H1 (cell line): Measurements from ENCODE around the gene CACNA1B. TPM values are rescaled to one million over a fixed set of nuclear protein-coding genes. Genes with fewer than 3 reads are reported as not detected.

ENCODE experiments used
- CTCF ChIA-PET: fragments of 300-600 bp; sonication (Branson Sonifier 250); formaldehyde crosslinking; loops from one replicate; lab custom pipeline; 2021; ENCODE audit not compliant: partially characterized antibody; lab: Charles Lee
- POLR2A ChIA-PET: fragments of 300-600 bp; sonication (Branson Sonifier 250); formaldehyde crosslinking; loops from one replicate; lab custom pipeline; 2021; ENCODE audit warnings: inconsistent platforms; ENCODE audit not compliant: partially characterized antibody; lab: Charles Lee
- DNase-seq, 2 experiments: peaks; one replicate each; pipeline versions ENCODE4 v3.0.0 to v3.0.0-alpha.2; 2010 to 2022; ENCODE audit warnings: low spot score in 2 of 2, low read depth in 1 of 2, mixed read lengths in 1 of 2
- FAIRE-seq: peaks from 2 replicates; lab custom pipeline; 2011; peaks lifted over from hg19 to GRCh38; lab: Jason Lieb, UNC
- H2AFZ ChIP-seq: 2 replicates; pipeline ENCODE4 v1.8.1; 2012; ENCODE audit warnings: low read length, inconsistent platforms
- H2AK5ac ChIP-seq: 2 replicates; pipeline ENCODE4 v1.6.1; 2013; ENCODE audit warnings: low read depth, low read length
- H2BK120ac ChIP-seq: replicated peaks from 2 replicates; pipeline ENCODE3; 2013; ENCODE audit warnings: low read depth, low read length, inconsistent platforms
- H2BK12ac ChIP-seq: 2 replicates; pipeline ENCODE4 v1.6.1; 2013; ENCODE audit warnings: low read depth, low read length
- H2BK15ac ChIP-seq: 2 replicates; pipeline ENCODE4 v1.6.1; 2013; ENCODE audit warnings: low read length
- H2BK20ac ChIP-seq: 2 replicates; pipeline ENCODE4 v1.6.1; 2013; ENCODE audit warnings: low read length
- H2BK5ac ChIP-seq: 2 replicates; pipeline ENCODE4 v1.6.1; 2013; ENCODE audit warnings: low read depth, low read length
- H3K14ac ChIP-seq: 2 replicates; pipeline ENCODE4 v1.6.1; 2013; ENCODE audit warnings: inconsistent platforms; ENCODE audit not compliant: insufficient read length
- H3K18ac ChIP-seq: 2 replicates; pipeline ENCODE4 v1.6.1; 2013; ENCODE audit warnings: low read length; ENCODE audit errors: extremely low read depth
- H3K23ac ChIP-seq: 2 replicates; pipeline ENCODE4 v1.6.1; 2013; ENCODE audit warnings: inconsistent platforms; ENCODE audit not compliant: insufficient read length
- H3K23me2 ChIP-seq: 2 replicates; pipeline ENCODE4 v1.6.1; 2013; ENCODE audit warnings: low read depth, low read length
- H3K27ac ChIP-seq: 2 replicates; pipeline ENCODE4 v1.6.1; 2011; ENCODE audit warnings: low read depth, low read length, inconsistent platforms
- H3K27me3 ChIP-seq, 4 experiments: replicated peaks in 1 of 4; 1 replicate in 1 of 4; 2 replicates in 3 of 4; pipeline versions ENCODE4 v1.6.1 to v1.8.1; 2011 to 2013; ENCODE audit warnings: low read length in 3 of 4, mild to moderate bottlenecking in 3 of 4, inconsistent platforms in 2 of 4, mixed read lengths in 2 of 4, moderate library complexity in 1 of 4; ENCODE audit not compliant: control insufficient read depth in 3 of 4, insufficient read depth in 3 of 4; ENCODE audit errors: extremely low read depth in 1 of 4
- H3K36me3 ChIP-seq, 4 experiments: 2 replicates each; pipeline versions ENCODE4 v1.6.1 to v1.8.1; 2011 to 2013; ENCODE audit warnings: mild to moderate bottlenecking in 4 of 4, low read length in 3 of 4, moderate library complexity in 2 of 4, control low read depth in 1 of 4, inconsistent platforms in 1 of 4; ENCODE audit not compliant: insufficient read depth in 4 of 4, control insufficient read depth in 2 of 4
- H3K4ac ChIP-seq: replicated peaks from 2 replicates; pipeline ENCODE3; 2013; ENCODE audit warnings: low read length, low read depth, mixed read lengths, inconsistent platforms; ENCODE audit not compliant: insufficient read length
- H3K4me1 ChIP-seq, 4 experiments: replicated peaks in 1 of 4; 1 replicate in 1 of 4; 2 replicates in 3 of 4; pipeline versions ENCODE4 v1.6.1 to v1.8.1; 2011 to 2013; ENCODE audit warnings: low read length in 3 of 4, inconsistent platforms in 2 of 4, mixed read lengths in 1 of 4; ENCODE audit not compliant: insufficient read depth in 4 of 4, control insufficient read depth in 3 of 4
- H3K4me2 ChIP-seq, 2 experiments: 2 replicates each; pipeline versions ENCODE4 v1.6.1 to v1.8.1; 2011 to 2013; ENCODE audit warnings: low read depth in 2 of 2, low read length in 2 of 2, control low read depth in 1 of 2, inconsistent platforms in 1 of 2, mild to moderate bottlenecking in 1 of 2; ENCODE audit not compliant: insufficient read depth in 1 of 2
- H3K4me3 ChIP-seq, 4 experiments: fragments of 200-600, 300-600 bp in 1 of 4; sonication (generic), shearing (Covaris generic), sonication (Bioruptor Twin) in 1 of 4; 2 replicates each; pipeline versions ENCODE4 v1.5.1 to v1.8.1; 2011 to 2016; ENCODE audit warnings: low read length in 4 of 4, low read depth in 3 of 4, control low read depth in 2 of 4, inconsistent platforms in 2 of 4, mild to moderate bottlenecking in 2 of 4, mixed read lengths in 1 of 4, moderate library complexity in 1 of 4; ENCODE audit not compliant: insufficient read depth in 2 of 4; ENCODE audit errors: extremely low read depth in 1 of 4
- H3K56ac ChIP-seq: replicated peaks from 2 replicates; pipeline ENCODE3; 2013; ENCODE audit warnings: low read depth, mild to moderate bottlenecking, mixed read lengths, low read length, inconsistent platforms; ENCODE audit not compliant: insufficient read length
- H3K79me1 ChIP-seq: 2 replicates; pipeline ENCODE4 v1.6.1; 2013; ENCODE audit warnings: low read depth, low read length, control low read depth
- H3K79me2 ChIP-seq, 2 experiments: 2 replicates each; pipeline versions ENCODE4 v1.6.1 to v1.8.1; 2012 to 2013; ENCODE audit warnings: low read length in 2 of 2, mild to moderate bottlenecking in 2 of 2, inconsistent platforms in 1 of 2; ENCODE audit not compliant: insufficient read depth in 2 of 2, control insufficient read depth in 1 of 2
- H3K9ac ChIP-seq, 4 experiments: replicated peaks in 1 of 4; 1 replicate in 1 of 4; 2 replicates in 3 of 4; pipeline versions ENCODE4 v1.6.1 to v1.8.1; 2011 to 2013; ENCODE audit warnings: low read depth in 3 of 4, low read length in 3 of 4, control low read depth in 2 of 4, mild to moderate bottlenecking in 2 of 4, moderate library complexity in 2 of 4, inconsistent platforms in 1 of 4; ENCODE audit errors: extremely low read depth in 1 of 4
- H3K9me3 ChIP-seq, 2 experiments: 2 replicates each; pipeline versions ENCODE4 v1.6.1 to v1.8.1; 2012 to 2013; ENCODE audit warnings: mild to moderate bottlenecking in 2 of 2, moderate library complexity in 2 of 2, control low read depth in 1 of 2, inconsistent platforms in 1 of 2, low read depth in 1 of 2, low read length in 1 of 2, mixed read lengths in 1 of 2; ENCODE audit not compliant: insufficient read depth in 2 of 2
- H4K20me1 ChIP-seq, 2 experiments: replicated peaks in 1 of 2; 2 replicates each; pipeline versions ENCODE3 to v1.8.1; 2011 to 2013; ENCODE audit warnings: inconsistent platforms in 2 of 2, low read length in 2 of 2, mild to moderate bottlenecking in 1 of 2; ENCODE audit not compliant: insufficient read depth in 2 of 2, control insufficient read depth in 1 of 2
- H4K5ac ChIP-seq: 2 replicates; pipeline ENCODE4 v1.6.1; 2013; ENCODE audit warnings: low read length, low read depth, mixed read lengths, inconsistent platforms; ENCODE audit not compliant: insufficient read length
- H4K8ac ChIP-seq: 2 replicates; pipeline ENCODE4 v1.8.0; 2013; ENCODE audit warnings: mild to moderate bottlenecking, moderate library complexity, low read length, inconsistent platforms; ENCODE audit not compliant: insufficient read depth; ENCODE audit errors: extremely low read depth
- H4K91ac ChIP-seq: replicated peaks from 2 replicates; pipeline ENCODE3; 2013; ENCODE audit warnings: low read length, mixed read lengths, inconsistent platforms; ENCODE audit not compliant: insufficient read length
- CBX8 ChIP-seq: fragments of 300-800, 300-1000 bp; sonication (generic); IDR thresholded peaks from 2 replicates; pipeline ENCODE4 v1.7.1; 2016; ENCODE audit warnings: low read depth, low read length, borderline replicate concordance
- CHD1 ChIP-seq: IDR thresholded peaks from 2 replicates; pipeline ENCODE4 v1.6.1; 2012; ENCODE audit warnings: low read depth, low read length, improper control_type of control experiment
- SAP30 ChIP-seq: fragments of 300-600 bp; sonication (generic); IDR thresholded peaks from 2 replicates; pipeline ENCODE4 v1.7.1; 2012; ENCODE audit warnings: low read length, moderate library complexity, mild to moderate bottlenecking, inconsistent platforms; ENCODE audit not compliant: insufficient read depth, insufficient replicate concordance
- TBP ChIP-seq: IDR thresholded peaks from 2 replicates; pipeline ENCODE4 v1.6.1; 2011; ENCODE audit warnings: low read depth, low read length, improper control_type of control experiment
- USF2 ChIP-seq: IDR thresholded peaks from 2 replicates; pipeline ENCODE4 v1.6.1; 2011; ENCODE audit warnings: low read length, improper control_type of control experiment
- WGBS, 2 experiments: shearing (Covaris generic) in 1 of 2; methylation state at CpG; one replicate each; pipeline versions ENCODE4 v1.1.6 to v1.1.7; 2013 to 2015; ENCODE audit warnings: low lambda C conversion rate in 2 of 2, mixed read lengths in 2 of 2, inconsistent platforms in 1 of 2, low coverage in 1 of 2, missing lambda C conversion rate in 1 of 2; ENCODE audit not compliant: insufficient replicate concordance in 2 of 2, insufficient coverage in 1 of 2, insufficient read length in 1 of 2; ENCODE audit errors: extremely low coverage in 1 of 2, missing lambda C conversion rate in 1 of 2; 5-methylcytosine and 5-hydroxymethylcytosine counted together
- polyA plus RNA-seq, 7 experiments: library from polyadenylated mRNA; depleted of rRNA in 3 of 7; stranded (reverse) in 5 of 7; unstranded in 2 of 7; fragments of >200 nt in 5 of 7; fragments of 200-250 nt in 2 of 7; gene quantifications; 1 replicate in 5 of 7; 2 replicates in 1 of 7; 4 replicates in 1 of 7; pipeline versions ENCODE4 v1.2.1 to v1.2.3, GENCODE V29; 2011 to 2013; ENCODE audit warnings: missing spikeins in 2 of 7, mixed read lengths in 2 of 7
- total RNA-seq: library from RNA; stranded (reverse); fragmentation: NEBNext Ultra II Directional; extraction: Animal tissue kit (Norgen Biotek cat#: 25700); gene quantifications from 2 replicates; pipeline ENCODE4 v1.2.1, GENCODE V29; 2021

The CACNA1B gene
- total and polyA plus RNA-seq, 2 of the 8 experiments (the other 6 are each of a cell fraction or from before 2014, with no cell fraction given): 1.5 to 5.7 TPM

- Histone ChIP-seq H3K79me1 (no peaks in the 10 kb centered on the region), H3K4me3 (no peak overlapping the region), H2BK12ac (no peak overlapping the region), H2AK5ac (no peak overlapping the region), H2BK20ac (no peak overlapping the region), H3K4me1 (peaks cover 0 to 8% (median 1%) of the 10 kb centered on the region in 4 experiments; a peak in 4 of 7 replicates), H4K91ac (no peak overlapping the region), H3K18ac (no peak overlapping the region), H3K4ac (no peak overlapping the region), H4K5ac (no peak overlapping the region), H3K27ac (no peak overlapping the region), H2BK15ac (no peak overlapping the region), H4K20me1 (peaks cover 0 to 6% of the 10 kb centered on the region in 2 experiments), H3K79me2 (no peaks in the 10 kb centered on the region), H3K9me3 (peaks cover 22 to 79% of the 10 kb centered on the region in 2 experiments), H2BK5ac (no peak overlapping the region), H4K8ac (no peak overlapping the region), H2BK120ac (no peak overlapping the region), H2AFZ (no peak overlapping the region), H3K14ac (no peak overlapping the region), H3K23me2 (peaks cover 11% of the 10 kb centered on the region), H3K36me3 (peaks cover 0 to 3% (median 0%) of the 10 kb centered on the region in 4 experiments; a peak in 2 of 8 replicates), H3K56ac (no peak overlapping the region), H3K4me2 (no peak overlapping the region), H3K27me3 (peaks cover 0 to 5% (median 2%) of the 10 kb centered on the region in 4 experiments; a peak in 2 of 7 replicates), H3K23ac (no peak overlapping the region), H3K9ac (no peak overlapping the region)
- TF ChIP-seq USF2 (no peak), CBX8 (no peak), TBP (no peak), CHD1 (no peak), SAP30 (no peak)
- ChIA-PET POLR2A (no interaction called here), CTCF (interaction anchor here (0.7 to 0.9 kb wide), 2 partner anchors 10 to 324 kb away, joined by 3 read pairs; no protein-coding TSS in a partner anchor)
- FAIRE-seq (no peak), DNase-seq (peak in 1 of 2 experiments; percentile 43)
- 89% methylated on average over 13 of the region's 13 CpGs; no CpG with 5 or more reads in 1 of the 2 experiments for WGBS, 2 experiments
These were observed 142.7 kb downstream of the CACNA1B start for GRCh38 chr9:138020120-138020794.
